Neural cell (in vitro differentiated cells): ENCODE data around the gene DPH6. TPM values are rescaled to one million over a fixed set of nuclear protein-coding genes. Genes with fewer than 3 reads are reported as not detected.

Experiments
- H2AFZ ChIP-seq: fragments of 200-600, 300-800 bp; sonication (generic), shearing (Covaris generic); 2 replicates; pipeline ENCODE4 v1.6.0; 2014; ENCODE audit warnings: low read depth, mild to moderate bottlenecking, antibody characterized with exemption, low read length, moderate library complexity
- H3F3A ChIP-seq: fragments of 200-600 bp; shearing (Covaris generic); 2 replicates; pipeline ENCODE4 v1.6.1; 2016; ENCODE audit warnings: mild to moderate bottlenecking, moderate library complexity, mixed read lengths, antibody characterized with exemption, low read length; ENCODE audit not compliant: insufficient read depth, poor library complexity, severe bottlenecking
- H3K27ac ChIP-seq: fragments of 200-600, 300-800 bp; sonication (generic), shearing (Covaris generic); 2 replicates; pipeline ENCODE4 v1.5.1; 2014; ENCODE audit warnings: mild to moderate bottlenecking, low read length, moderate library complexity
- H3K27me3 ChIP-seq: fragments of 300-800, 200-600 bp; sonication (generic), shearing (Covaris generic); 2 replicates; pipeline ENCODE4 v1.6.0; 2014; ENCODE audit warnings: mild to moderate bottlenecking, low read depth, low read length, moderate library complexity; ENCODE audit not compliant: insufficient read depth
- H3K36me3 ChIP-seq: fragments of 300-800, 200-600 bp; sonication (generic), shearing (Covaris generic); 2 replicates; pipeline ENCODE4 v1.5.1; 2014; ENCODE audit warnings: mild to moderate bottlenecking, antibody characterized with exemption, low read length, moderate library complexity; ENCODE audit not compliant: insufficient read depth
- H3K4me2 ChIP-seq: fragments of 300-800, 200-600 bp; sonication (generic), shearing (Covaris generic); 2 replicates; pipeline ENCODE4 v1.6.0; 2014; ENCODE audit warnings: mild to moderate bottlenecking, low read length
- H3K4me3 ChIP-seq: fragments of 300-800, 200-600 bp; sonication (generic), shearing (Covaris generic); 2 replicates; pipeline ENCODE4 v1.5.1; 2014; ENCODE audit warnings: mild to moderate bottlenecking, low read length, moderate library complexity
- H3K79me2 ChIP-seq: fragments of 200-600 bp; shearing (Covaris generic); replicated peaks from 2 replicates; pipeline ENCODE4 v1.6.0; 2014; ENCODE audit warnings: mild to moderate bottlenecking, low read length, moderate library complexity; ENCODE audit not compliant: insufficient read depth
- H3K9ac ChIP-seq: fragments of 300-800, 200-600 bp; sonication (generic), shearing (Covaris generic); 2 replicates; pipeline ENCODE4 v1.6.1; 2016; ENCODE audit warnings: mild to moderate bottlenecking, low read length, mixed read lengths
- H3K9me2 ChIP-seq: fragments of 200-600 bp; shearing (Covaris generic); 2 replicates; pipeline ENCODE4 v1.6.1; 2016; ENCODE audit warnings: mild to moderate bottlenecking, low read length, mixed read lengths; ENCODE audit not compliant: insufficient read depth
- H3K9me3 ChIP-seq: fragments of 200-600, 300-800 bp; sonication (generic), shearing (Covaris generic); 2 replicates; pipeline ENCODE4 v1.6.1; 2016; ENCODE audit warnings: mild to moderate bottlenecking, mixed run types, low read length, moderate library complexity, mixed read lengths
- H4K20me1 ChIP-seq: fragments of 200-600 bp; shearing (Covaris generic); 2 replicates; pipeline ENCODE4 v1.6.1; 2016; ENCODE audit warnings: mild to moderate bottlenecking, mixed run types; ENCODE audit not compliant: insufficient read depth
- CTCF ChIP-seq: fragments of 450-650 bp; IDR thresholded peaks from 2 replicates; pipeline ENCODE4 v1.5.1; 2014; ENCODE audit warnings: antibody characterized with exemption, mild to moderate bottlenecking, moderate library complexity; ENCODE audit not compliant: poor library complexity, severe bottlenecking
- EP300 ChIP-seq: fragments of 450-650 bp; conservative IDR thresholded peaks from 2 replicates; pipeline ENCODE4 v1.6.1; 2014; ENCODE audit warnings: antibody characterized with exemption, mild to moderate bottlenecking, moderate library complexity; ENCODE audit not compliant: poor library complexity, severe bottlenecking
- EZH2 ChIP-seq: fragments of 200-600, 300-800 bp; shearing (Covaris generic), sonication (generic); IDR thresholded peaks from 2 replicates; pipeline ENCODE4 v1.6.1; 2014; ENCODE audit warnings: antibody characterized with exemption, low read length, borderline replicate concordance, mild to moderate bottlenecking; ENCODE audit not compliant: insufficient read depth, poor library complexity, severe bottlenecking
- MXI1 ChIP-seq: fragments of 450-650 bp; conservative IDR thresholded peaks from 2 replicates; pipeline ENCODE4 v1.6.1; 2014; ENCODE audit warnings: antibody characterized with exemption, mild to moderate bottlenecking; ENCODE audit not compliant: poor library complexity, severe bottlenecking
- POLR2AphosphoS5 ChIP-seq: IDR thresholded peaks from 2 replicates; pipeline ENCODE4 v1.6.1; 2012
- RAD21 ChIP-seq: fragments of 450-650 bp; conservative IDR thresholded peaks from 2 replicates; pipeline ENCODE4 v1.6.1; 2014; ENCODE audit warnings: antibody characterized with exemption, mild to moderate bottlenecking, moderate library complexity
- REST ChIP-seq: IDR thresholded peaks from 2 replicates; pipeline ENCODE4 v1.6.1; 2012; ENCODE audit warnings: borderline replicate concordance
- SMC3 ChIP-seq: fragments of 450-650 bp; conservative IDR thresholded peaks from 2 replicates; pipeline ENCODE4 v1.6.1; 2014; ENCODE audit warnings: antibody characterized with exemption, mild to moderate bottlenecking, moderate library complexity; ENCODE audit not compliant: poor library complexity
- TAF1 ChIP-seq: IDR thresholded peaks from 2 replicates; pipeline ENCODE4 v1.6.1; 2012; ENCODE audit warnings: low read depth
- polyA plus RNA-seq: library from polyadenylated mRNA; depleted of rRNA; stranded (reverse); fragments of >200 nt; gene quantifications from 2 replicates; pipeline ENCODE4 v1.2.3, GENCODE V29; 2014

Gene DPH6
- polyA plus RNA-seq, 1 donor from 2014 or later: 6.9 TPM

GRCh38 chr15:35351059-35351458 is 194.9 kb downstream of the DPH6 start:
- Histone ChIP-seq H3K9ac (no peak overlapping the region), H3K4me2 (no peak overlapping the region), H3K9me2 (no peaks in the 10 kb centered on the region), H3K27me3 (no peaks in the 10 kb centered on the region), H3K9me3 (no peaks in the 10 kb centered on the region), H3K36me3 (no peaks in the 10 kb centered on the region), H3K27ac (no peak overlapping the region), H3K4me3 (no peak overlapping the region), H3K79me2 (no peaks in the 10 kb centered on the region), H2AFZ (no peak overlapping the region), H4K20me1 (no peaks in the 10 kb centered on the region), H3F3A (no peaks in the 10 kb centered on the region)
- TF ChIP-seq POLR2AphosphoS5 (peak; percentile 2), MXI1 (no peak), TAF1 (no peak)

GRCh38 chr15:35349916-35350315 is 196.0 kb downstream of the DPH6 start:
- Histone ChIP-seq H3K9me2 (no peaks in the 10 kb centered on the region), H2AFZ (no peak overlapping the region)
- no peak for TF ChIP-seq CTCF
- no peak for TF ChIP-seq MXI1
- TF ChIP-seq TAF1: no peak
- no peak for TF ChIP-seq RAD21
- no peak for TF ChIP-seq REST
- no peak for TF ChIP-seq EZH2
- TF ChIP-seq POLR2AphosphoS5: no peak
- TF ChIP-seq EP300: no peak
- no peak for TF ChIP-seq SMC3

DNA sequence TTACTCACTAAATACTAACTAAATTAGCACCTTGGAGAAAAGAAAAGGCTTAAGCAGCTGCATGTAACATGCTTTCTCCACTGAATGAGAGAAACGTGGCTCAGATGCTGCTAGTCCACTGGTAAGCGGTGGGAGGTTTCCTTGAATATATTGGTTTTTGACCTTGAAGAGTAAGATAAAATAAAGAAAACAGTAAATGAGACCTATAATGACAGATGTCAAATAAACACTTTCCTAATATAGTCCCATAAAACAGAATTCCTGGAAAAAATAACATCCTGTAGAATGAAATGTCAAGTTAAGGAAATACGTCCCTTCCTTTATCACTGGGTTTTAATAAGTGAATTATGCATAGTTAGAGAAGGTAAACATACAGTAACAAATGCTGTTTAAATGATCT is 215.0 kb downstream of the DPH6 start:
- Histone ChIP-seq H3K36me3 (no peaks in the 10 kb centered on the region), H3K4me2 (no peak overlapping the region), H3K9ac (no peak overlapping the region), H3K27me3 (no peaks in the 10 kb centered on the region), H3F3A (no peaks in the 10 kb centered on the region), H3K9me2 (no peaks in the 10 kb centered on the region), H2AFZ (no peak overlapping the region), H3K79me2 (no peaks in the 10 kb centered on the region), H3K27ac (no peak overlapping the region), H3K9me3 (no peaks in the 10 kb centered on the region), H3K4me3 (no peak overlapping the region), H4K20me1 (no peaks in the 10 kb centered on the region)
- TF ChIP-seq CTCF (no peak), RAD21 (no peak), MXI1 (no peak), TAF1 (no peak), REST (no peak), EP300 (no peak), EZH2 (no peak), SMC3 (no peak), POLR2AphosphoS5 (no peak)

More at GRCh38 chr15:35349916-35350315, 196.0 kb downstream of the DPH6 start:
- Histone ChIP-seq H3F3A (no peaks in the 10 kb centered on the region), H3K9ac (no peak overlapping the region), H4K20me1 (no peaks in the 10 kb centered on the region), H3K9me3 (no peaks in the 10 kb centered on the region), H3K4me3 (no peak overlapping the region), H3K79me2 (no peaks in the 10 kb centered on the region), H3K27me3 (no peaks in the 10 kb centered on the region), H3K4me2 (no peak overlapping the region), H3K36me3 (no peaks in the 10 kb centered on the region), H3K27ac (no peak overlapping the region)
